ENCODE measurements around the gene PCDH9. TPM values are rescaled to one million over a fixed set of nuclear protein-coding genes. Genes with fewer than 3 reads are reported as not detected.
A peak's percentile ranks its signal among the peaks of the same experiment; 100 is the strongest.
"Not testable (repeated sequence)": the region's sequence is repeated elsewhere in the genome, so short reads cannot be mapped to it uniquely, and the experiment has no call there.

Gene PCDH9
- total RNA-seq, 1 experiment from 2014 or later: 5.6 TPM

GRCh38 chr13:66659286-66659685 is 570.9 kb downstream of the PCDH9 start:
- Histone ChIP-seq H3K27ac (no peak overlapping the region), H3K4me1 (peaks cover 5% of the 10 kb centered on the region; the same call in 1 of the 2 replicates), H3K36me3 (no peaks in the 10 kb centered on the region), H3K4me3 (no peak overlapping the region), H3K9me3 (replicated peaks) (no peaks in the 10 kb centered on the region), H3K27me3 (no peaks in the 10 kb centered on the region)
- DNase-seq: no peak

GRCh38 chr13:66657165-66657881 is 572.8 kb downstream of the PCDH9 start:
- Histone ChIP-seq H3K4me3 (no peak overlapping the region), H3K4me1 (peaks cover 5% of the 10 kb centered on the region; the same call in 1 of the 2 replicates), H3K36me3 (no peaks in the 10 kb centered on the region), H3K9me3 (replicated peaks) (no peaks in the 10 kb centered on the region), H3K27me3 (no peaks in the 10 kb centered on the region), H3K27ac (peak overlapping the region; percentile 7; the same call in 1 of the 2 replicates)
- peak; percentile 65 to 68 for DNase-seq

- DNase-seq: no peak
- no peak overlapping the region for H3K27ac ChIP-seq
- no peaks in the 10 kb centered on the region for H3K36me3 ChIP-seq
- peaks cover 5% of the 10 kb centered on the region; the same call in 1 of the 2 replicates for H3K4me1 ChIP-seq
- no peaks in the 10 kb centered on the region for H3K27me3 ChIP-seq
- H3K4me3 ChIP-seq: no peak overlapping the region
- no peaks in the 10 kb centered on the region for H3K9me3 ChIP-seq (replicated peaks)
Observed at GRCh38 chr13:66655847-66656454, 574.2 kb downstream of the PCDH9 start.

- Histone ChIP-seq H3K4me3 (no peak overlapping the region), H3K27me3 (no peaks in the 10 kb centered on the region), H3K4me1 (no peaks in the 10 kb centered on the region), H3K36me3 (no peaks in the 10 kb centered on the region), H3K27ac (no peak overlapping the region), H3K9me3 (replicated peaks) (no peaks in the 10 kb centered on the region)
- DNase-seq: no peak
Observed at GRCh38 chr13:66644855-66645460, 585.2 kb downstream of the PCDH9 start.

- Histone ChIP-seq H3K36me3 (no peaks in the 10 kb centered on the region), H3K27me3 (no peaks in the 10 kb centered on the region), H3K4me1 (no peaks in the 10 kb centered on the region), H3K27ac (no peak overlapping the region), H3K4me3 (no peak overlapping the region), H3K9me3 (replicated peaks) (no peaks in the 10 kb centered on the region)
- no peak for DNase-seq
Observed at GRCh38 chr13:66640231-66640630, 589.9 kb downstream of the PCDH9 start.

GRCh38 chr13:66639044-66639443 is 591.1 kb downstream of the PCDH9 start:
- Histone ChIP-seq H3K4me1 (no peaks in the 10 kb centered on the region), H3K4me3 (no peak overlapping the region), H3K36me3 (no peaks in the 10 kb centered on the region), H3K27ac (no peak overlapping the region), H3K9me3 (replicated peaks) (no peaks in the 10 kb centered on the region), H3K27me3 (no peaks in the 10 kb centered on the region)
- no peak for DNase-seq

- Histone ChIP-seq H3K27me3 (no peaks in the 10 kb centered on the region), H3K9me3 (replicated peaks) (no peaks in the 10 kb centered on the region), H3K4me3 (no peak overlapping the region), H3K27ac (no peak overlapping the region), H3K36me3 (no peaks in the 10 kb centered on the region), H3K4me1 (no peaks in the 10 kb centered on the region)
- DNase-seq: no peak
Observed at GRCh38 chr13:66635526-66635925, 594.6 kb downstream of the PCDH9 start.

GRCh38 chr13:66634384-66634783 is 595.8 kb downstream of the PCDH9 start:
- no peaks in the 10 kb centered on the region for H3K4me1 ChIP-seq
- DNase-seq: no peak
- H3K4me3 ChIP-seq: no peak overlapping the region
- H3K36me3 ChIP-seq: no peaks in the 10 kb centered on the region
- H3K27me3 ChIP-seq: no peaks in the 10 kb centered on the region
- no peak overlapping the region for H3K27ac ChIP-seq
- H3K9me3 ChIP-seq (replicated peaks): no peaks in the 10 kb centered on the region

- no peaks in the 10 kb centered on the region for H3K9me3 ChIP-seq (replicated peaks)
- H3K27me3 ChIP-seq: no peaks in the 10 kb centered on the region
- no peak for DNase-seq
- H3K36me3 ChIP-seq: no peaks in the 10 kb centered on the region
- H3K27ac ChIP-seq: no peak overlapping the region
- H3K4me1 ChIP-seq: no peaks in the 10 kb centered on the region
- H3K4me3 ChIP-seq: no peak overlapping the region
Observed at GRCh38 chr13:66627512-66627911, 602.6 kb downstream of the PCDH9 start.

GRCh38 chr13:66624302-66624701 is 605.8 kb downstream of the PCDH9 start:
- DNase-seq: no peak
- Histone ChIP-seq H3K27me3 (no peaks in the 10 kb centered on the region), H3K9me3 (replicated peaks) (no peaks in the 10 kb centered on the region), H3K4me1 (no peaks in the 10 kb centered on the region), H3K4me3 (no peak overlapping the region), H3K36me3 (no peaks in the 10 kb centered on the region), H3K27ac (no peak overlapping the region)

- Histone ChIP-seq H3K4me3 (no peak overlapping the region), H3K27ac (no peak overlapping the region), H3K36me3 (no peaks in the 10 kb centered on the region), H3K27me3 (no peaks in the 10 kb centered on the region), H3K9me3 (replicated peaks) (no peaks in the 10 kb centered on the region), H3K4me1 (no peaks in the 10 kb centered on the region)
- no peak for DNase-seq
Observed at GRCh38 chr13:66623129-66623820, 606.9 kb downstream of the PCDH9 start.

- H3K27me3 ChIP-seq; H3K4me1 ChIP-seq; H3K27ac ChIP-seq; H3K36me3 ChIP-seq; H3K9me3 ChIP-seq (replicated peaks); H3K4me3 ChIP-seq; DNase-seq: not testable (repeated sequence)
Observed at GRCh38 chr13:66621906-66622447, 608.2 kb downstream of the PCDH9 start.

GRCh38 chr13:66618702-66619101 is 611.4 kb downstream of the PCDH9 start:
- peak; percentile 9 to 54 for DNase-seq
- H3K36me3 ChIP-seq: no peaks in the 10 kb centered on the region
- H3K4me3 ChIP-seq: peak overlapping the region; percentile 52
- H3K9me3 ChIP-seq (replicated peaks): no peaks in the 10 kb centered on the region
- no peaks in the 10 kb centered on the region for H3K4me1 ChIP-seq
- H3K27ac ChIP-seq: no peak overlapping the region
- no peaks in the 10 kb centered on the region for H3K27me3 ChIP-seq

- Histone ChIP-seq H3K9me3 (replicated peaks) (no peaks in the 10 kb centered on the region), H3K4me1 (no peaks in the 10 kb centered on the region), H3K36me3 (no peaks in the 10 kb centered on the region), H3K27me3 (no peaks in the 10 kb centered on the region), H3K4me3 (peak overlapping the region; percentile 52), H3K27ac (peak overlapping the region; percentile 35; the same call in 1 of the 2 replicates)
- DNase-seq: peak; percentile 58 to 66
Observed at GRCh38 chr13:66617786-66618185, 612.4 kb downstream of the PCDH9 start.

GRCh38 chr13:66612983-66613382 is 617.2 kb downstream of the PCDH9 start:
- Histone ChIP-seq H3K27ac (no peak overlapping the region), H3K9me3 (replicated peaks) (no peaks in the 10 kb centered on the region), H3K36me3 (no peaks in the 10 kb centered on the region), H3K27me3 (no peaks in the 10 kb centered on the region), H3K4me3 (no peak overlapping the region), H3K4me1 (no peaks in the 10 kb centered on the region)
- DNase-seq: no peak

Data from SJCRH30 (cell line).